GM18520 (cell line): ENCODE data around the gene SAPCD2.
"Not testable (repeated sequence)": the region's sequence is repeated elsewhere in the genome, so short reads cannot be mapped to it uniquely, and the experiment has no call there.

Experiments used
- ATAC-seq: cut with Tn5 transposase; IDR thresholded peaks from one replicate; pipeline ENCODE4 v1.9.1; 2021; ENCODE audit not compliant: unreplicated experiment

SAPCD2 gene

DNA sequence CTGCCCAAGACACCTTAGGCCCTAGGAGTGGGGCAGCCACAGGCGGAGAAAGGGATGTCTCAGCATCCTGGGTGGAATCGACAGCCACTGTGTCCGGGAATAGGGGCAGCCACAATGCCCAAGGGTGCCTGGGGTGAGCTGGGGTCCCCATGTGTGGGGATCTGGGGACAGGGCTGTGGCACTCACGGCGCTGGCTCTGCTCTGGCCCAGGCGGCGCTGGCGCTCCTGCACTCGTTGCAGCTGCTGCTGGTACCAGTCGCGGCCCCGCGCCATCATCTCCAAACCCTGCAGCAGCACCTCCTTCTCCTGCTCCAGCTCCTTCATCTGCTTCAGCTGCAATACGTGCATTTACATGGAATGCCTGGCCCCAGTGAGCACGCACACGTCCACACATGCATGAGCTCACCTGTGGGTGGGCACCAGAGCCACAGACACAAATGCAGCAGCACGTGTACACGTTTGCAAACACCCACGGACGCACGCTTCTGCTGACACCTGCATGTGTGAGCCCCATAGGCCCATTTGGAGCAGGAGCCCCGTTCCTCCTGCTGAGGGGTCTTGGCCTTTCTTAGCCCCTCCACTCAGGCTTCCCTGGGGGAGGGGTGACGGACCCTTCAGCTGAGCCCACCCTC is 4.9 kb downstream of the SAPCD2 start:
- ATAC-seq: no peak

- no peak for ATAC-seq
These were observed 5.5 kb downstream of the SAPCD2 start for GRCh38 chr9:137064880-137065164.

DNA sequence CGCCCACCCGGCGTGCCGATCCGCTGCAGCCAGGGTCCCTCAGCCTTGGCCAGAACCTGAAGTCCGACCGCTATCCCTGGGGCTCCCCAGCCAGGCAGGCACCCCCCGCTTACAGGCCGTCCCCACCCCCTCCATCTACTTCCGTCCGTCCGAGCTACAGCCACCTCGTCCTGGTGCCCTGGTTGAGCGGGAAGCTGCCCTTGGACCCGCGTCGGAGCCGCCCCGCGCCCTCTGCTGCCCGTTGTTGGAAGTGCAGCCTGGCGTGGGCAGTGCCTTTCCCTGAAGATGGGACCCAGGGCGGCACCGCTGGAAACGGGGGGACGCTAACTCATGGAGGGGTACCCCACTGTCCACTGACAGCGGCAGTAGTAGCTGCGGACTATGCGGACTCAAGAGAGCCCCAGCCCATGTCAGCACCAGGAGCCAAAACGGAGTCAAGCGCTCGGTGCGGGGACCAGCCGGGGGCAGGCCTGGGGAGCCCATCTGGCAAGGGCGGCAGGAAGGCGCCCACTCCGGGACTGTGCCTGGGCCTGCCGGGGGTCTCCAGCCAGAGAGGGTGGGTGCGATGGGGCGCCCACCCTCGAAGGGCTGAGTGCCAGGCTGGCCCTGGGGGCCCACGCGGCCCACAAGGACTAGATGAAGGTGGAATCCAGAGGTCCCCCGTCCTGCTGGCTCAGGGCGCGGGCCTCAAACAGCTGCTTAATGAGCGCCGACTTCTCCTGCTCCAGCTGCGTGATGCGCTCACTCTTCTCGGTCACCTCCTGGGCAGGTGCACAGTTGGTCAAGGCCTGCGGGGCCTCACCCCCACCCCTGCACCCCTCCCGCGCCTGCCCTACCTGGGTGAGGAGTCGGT is 6.1 kb downstream of the SAPCD2 start:
- no peak for ATAC-seq

DNA sequence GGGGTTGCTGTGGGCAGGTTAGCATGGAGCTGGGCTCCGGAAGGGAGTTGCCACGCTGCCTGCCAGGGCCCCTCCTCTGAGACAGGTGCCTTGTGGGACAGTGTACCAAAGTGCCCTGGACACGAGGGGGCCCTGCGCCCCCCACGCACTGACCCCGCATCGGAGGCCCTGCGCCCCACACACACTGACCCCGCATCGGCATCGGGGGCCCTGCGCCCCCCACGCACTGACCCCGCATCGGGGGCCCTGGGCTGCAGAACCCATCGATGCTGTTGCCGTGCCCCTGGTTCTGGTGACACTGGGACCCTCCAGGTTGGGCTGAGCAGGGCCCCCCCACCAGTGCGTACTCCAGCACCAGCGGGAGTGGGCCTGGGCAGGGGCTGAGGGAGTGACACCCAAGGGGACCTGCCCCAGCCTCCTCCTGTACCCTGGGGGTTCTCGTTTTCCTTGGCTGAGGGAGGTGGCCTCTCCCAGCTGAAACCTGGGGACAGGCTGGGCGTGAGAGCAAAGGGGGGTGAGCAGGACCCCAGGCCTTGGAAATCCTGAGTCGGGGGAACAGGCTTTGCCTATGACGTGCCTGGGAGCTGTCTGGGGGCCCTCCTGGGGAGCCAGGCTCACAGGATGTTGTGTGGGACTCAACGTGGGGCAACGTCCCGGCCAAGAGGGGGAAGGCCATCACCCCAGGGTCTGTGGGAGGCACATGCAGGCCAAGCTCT is 6.9 kb downstream of the SAPCD2 start:
- no peak for ATAC-seq

DNA sequence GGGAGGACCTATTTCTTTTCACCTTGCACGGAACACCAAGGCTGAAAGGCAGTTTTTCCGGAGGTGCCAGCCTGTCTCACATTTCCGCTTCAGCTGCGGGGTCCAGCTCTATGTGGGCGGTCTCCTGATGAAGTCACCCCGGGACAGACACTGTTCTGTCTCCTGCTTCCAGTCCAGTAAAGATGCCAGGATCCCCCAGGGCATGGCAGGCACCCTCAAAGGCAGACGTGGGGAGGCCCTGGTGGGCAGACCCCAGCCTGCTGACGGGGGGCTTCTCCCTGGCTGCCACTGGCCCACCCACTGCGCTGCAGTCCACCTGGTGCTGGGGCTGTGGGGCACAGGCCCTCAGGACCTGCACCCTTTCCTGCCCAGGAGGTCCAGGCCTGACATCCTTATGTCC is 7.6 kb downstream of the SAPCD2 start:
- not testable (repeated sequence) for ATAC-seq

DNA sequence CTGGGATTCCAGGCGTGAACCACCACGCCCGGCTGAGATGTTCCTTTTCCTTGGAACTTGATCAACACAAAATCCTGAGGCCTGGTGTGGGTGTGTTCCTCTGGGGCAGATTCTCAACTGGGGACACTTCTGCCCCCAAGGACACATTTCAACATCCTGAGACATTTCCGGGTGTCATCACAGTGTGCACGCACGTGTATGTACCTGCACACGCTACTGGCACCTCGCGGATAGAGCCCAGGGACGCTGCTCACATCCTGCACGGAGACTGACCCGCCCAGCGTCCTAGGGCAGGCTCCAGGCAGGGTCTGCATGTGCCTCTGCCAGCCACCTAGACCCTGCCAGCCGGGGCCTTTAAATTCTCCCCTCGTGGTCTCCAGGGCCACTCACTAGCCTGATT is 8.0 kb downstream of the SAPCD2 start:
- no peak for ATAC-seq

DNA sequence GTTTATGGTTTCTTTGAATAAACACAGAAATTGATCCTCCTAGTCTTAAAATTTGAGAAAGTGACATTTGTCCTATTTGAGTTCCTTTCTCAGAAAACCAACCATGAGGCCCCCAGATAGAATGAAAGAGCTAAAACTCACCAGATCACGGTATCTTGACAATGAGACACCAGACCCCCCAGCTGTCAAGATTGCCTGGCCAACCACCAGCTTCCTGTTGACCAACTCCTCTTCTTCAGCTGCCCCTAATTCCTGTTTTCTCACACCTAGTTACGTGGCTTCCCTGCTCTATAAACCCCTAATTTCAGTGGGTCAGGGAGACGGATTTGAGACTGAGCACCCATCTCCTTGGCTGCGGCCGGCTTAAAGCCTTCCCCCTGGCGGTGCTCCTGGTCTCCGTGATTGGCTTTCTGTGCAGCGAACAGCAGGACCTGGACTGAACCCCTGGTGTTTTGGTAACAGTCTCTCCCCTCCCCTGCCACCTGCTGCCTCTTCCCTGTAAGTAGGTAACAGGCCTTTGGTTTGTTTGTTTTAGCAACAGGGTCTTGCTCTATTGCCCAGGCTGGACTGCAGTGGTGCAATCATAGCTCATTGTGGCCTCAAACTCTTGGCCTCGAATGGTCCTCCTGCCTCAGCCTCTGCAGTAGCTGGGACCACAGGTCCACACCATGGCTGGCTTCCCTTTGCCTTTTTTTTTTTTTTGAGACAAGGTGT is 11.7 kb downstream of the SAPCD2 start:
- no peak for ATAC-seq

- ATAC-seq: no peak
These were observed 12.8 kb downstream of the SAPCD2 start for GRCh38 chr9:137057545-137057944.

DNA sequence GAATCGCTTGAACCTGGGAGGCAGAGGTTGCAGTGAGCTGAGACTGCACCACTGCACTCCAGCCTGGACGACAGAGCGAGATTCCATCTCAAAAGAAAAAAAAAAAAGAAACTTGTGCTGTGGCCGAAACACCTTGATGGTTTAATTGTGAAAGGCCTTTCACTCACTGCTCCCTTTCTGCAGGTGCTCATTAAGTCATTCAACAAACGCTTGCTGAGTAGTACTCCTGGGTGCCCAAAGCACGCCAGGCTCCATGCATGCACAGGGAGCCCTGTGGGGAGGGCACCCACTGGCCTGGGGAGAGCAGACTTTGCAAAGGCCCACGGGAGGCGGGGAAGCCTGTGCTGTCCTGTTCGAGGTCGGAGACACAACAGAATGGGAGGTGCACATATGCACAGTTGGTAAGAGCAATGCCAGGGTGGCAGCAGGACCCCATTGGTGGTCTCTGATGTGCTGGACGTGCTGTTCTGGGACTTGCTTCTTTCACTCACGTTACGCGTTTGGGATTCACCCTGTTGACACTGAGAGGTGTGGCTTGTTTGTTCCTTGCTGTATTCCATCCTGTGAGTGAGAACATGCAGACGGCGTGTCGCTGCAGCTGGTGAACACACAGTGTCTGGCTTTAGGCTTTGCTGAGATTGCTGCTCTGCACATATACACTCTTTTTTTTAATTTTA is 13.5 kb downstream of the SAPCD2 start:
- ATAC-seq: no peak

DNA sequence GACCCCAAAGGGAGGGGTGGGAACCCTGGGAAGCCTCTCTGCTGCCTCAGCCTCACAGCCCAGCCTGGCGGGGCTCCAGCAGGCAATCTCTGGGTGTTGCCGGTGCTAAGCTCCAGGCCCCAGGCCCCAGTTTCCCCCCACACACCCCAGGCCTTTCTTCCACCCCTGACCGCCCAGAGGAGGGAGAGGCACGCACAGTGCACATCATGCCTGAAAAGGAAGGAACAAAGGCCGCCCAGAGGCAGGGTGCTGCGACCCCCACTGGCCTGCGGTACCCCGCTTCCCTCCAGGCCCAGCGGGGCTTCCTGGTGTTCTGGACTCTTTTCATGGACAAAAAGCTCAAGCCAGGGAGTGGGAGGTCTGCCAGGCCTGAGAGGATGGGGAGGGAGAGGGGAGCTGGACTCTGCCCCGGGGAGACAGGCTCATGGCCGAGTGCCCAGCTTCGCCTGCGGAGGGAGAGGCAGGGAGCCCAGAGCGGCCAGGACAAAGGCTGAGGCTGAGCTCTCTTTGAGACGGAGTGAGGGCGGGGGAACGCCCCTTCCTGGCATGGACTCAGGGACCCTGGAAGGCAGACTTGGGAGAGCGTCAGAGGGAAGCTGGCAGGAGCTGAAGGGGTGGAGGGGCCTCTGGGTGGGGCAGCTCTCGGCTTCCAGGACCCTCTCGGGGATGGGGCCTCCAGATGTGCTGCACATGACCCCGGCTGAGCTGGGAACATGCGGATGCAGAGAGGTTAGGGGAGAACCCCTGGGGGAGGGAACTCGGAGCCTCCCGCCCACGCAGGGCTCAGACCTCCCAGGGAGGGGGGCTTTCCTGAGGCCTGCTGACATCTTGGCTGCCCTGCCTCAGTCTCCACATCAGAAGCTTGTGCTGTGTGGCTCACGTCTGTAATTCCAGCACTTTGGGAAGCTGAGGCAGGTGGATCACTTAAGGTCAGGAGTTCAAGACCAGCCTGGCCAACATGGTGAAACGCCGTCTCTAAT is 14.7 kb downstream of the SAPCD2 start:
- no peak for ATAC-seq

- no peak for ATAC-seq
These were observed 15.4 kb downstream of the SAPCD2 start for GRCh38 chr9:137054932-137055384.

- ATAC-seq: no peak
These were observed 16.1 kb downstream of the SAPCD2 start, which contains the start of gene ENTPD2 for GRCh38 chr9:137053944-137054931. Gene ENTPD2 (minus strand): TSS chr9:137054061. CDS start chr9:137053997, 64 bp downstream.

GRCh38 chr9:137052998-137053943 is 17.1 kb downstream of the SAPCD2 start:
- ATAC-seq: no peak

DNA sequence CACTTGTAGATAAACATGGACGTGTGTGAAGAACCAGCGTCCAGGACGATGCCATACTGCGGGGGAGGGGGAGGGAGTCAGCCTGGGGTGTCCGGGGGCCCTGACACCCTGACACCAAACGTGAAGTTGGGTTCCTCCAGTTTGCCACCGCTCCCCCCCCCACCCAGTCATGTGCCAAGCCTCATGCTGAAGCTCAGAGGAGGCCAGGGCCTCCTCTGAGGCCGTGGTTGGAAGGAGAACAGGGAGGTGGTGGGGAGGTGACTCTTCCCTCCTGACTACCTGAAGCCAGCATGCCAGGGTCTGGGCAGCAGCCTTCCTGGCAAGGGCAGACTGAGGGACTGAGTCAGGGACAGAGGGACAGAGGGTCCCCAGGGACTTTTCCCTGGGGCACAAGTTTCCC is 18.1 kb downstream of the SAPCD2 start:
- ATAC-seq: no peak

GRCh38 chr9:137051145-137051724 is 19.1 kb downstream of the SAPCD2 start:
- no peak for ATAC-seq

DNA sequence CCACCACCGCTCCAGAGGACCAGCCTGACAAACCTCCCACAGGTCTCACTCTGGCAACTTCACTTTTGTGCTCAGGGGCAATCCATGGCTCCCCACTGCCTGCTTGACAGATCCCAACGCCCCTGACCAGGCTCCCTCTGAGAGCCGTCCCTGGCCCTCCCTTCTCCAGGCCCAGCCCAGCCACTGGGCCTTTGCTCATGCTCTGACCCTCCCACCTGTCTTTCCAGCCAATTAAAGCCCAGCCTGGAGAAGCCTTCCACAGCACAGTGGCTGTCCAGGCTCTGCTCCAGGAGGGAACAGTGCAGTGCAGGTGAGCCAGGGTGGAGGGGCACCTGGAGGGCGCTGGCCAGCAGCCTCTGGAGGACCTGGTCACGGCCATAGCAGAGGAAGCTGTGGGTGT is 19.8 kb downstream of the SAPCD2 start:
- no peak for ATAC-seq
